Panc1 (cell line): ENCODE data around the gene SLC35G1. TPM values are rescaled to one million over a fixed set of nuclear protein-coding genes. Genes with fewer than 3 reads are reported as not detected.

Experiments used
- ATAC-seq: fragments of 200-7000 bp; cut with Tn5 transposase; 2 replicates; pipeline ENCODE4 v1.9.1; 2020; ENCODE audit warnings: mild to moderate bottlenecking, moderate library complexity
- BruUV-seq: library from RNA; stranded (reverse); fragments of 400-500 nt; replicated peaks from 2 replicates; lab custom pipeline; 2021; lab: Mats Ljungman, UMichigan
- CTCF ChIA-PET: fragments of 300-600 bp; sonication (Branson Sonifier 250); formaldehyde crosslinking; loops from one replicate; lab custom pipeline; 2022; ENCODE audit warnings: antibody characterized with exemption; lab: Charles Lee
- POLR2A ChIA-PET: fragments of 300-600 bp; sonication (Branson Sonifier 250); formaldehyde crosslinking; loops from one replicate; lab custom pipeline; 2022; ENCODE audit warnings: antibody characterized with exemption; lab: Charles Lee
- DNase-seq: peaks from one replicate; pipeline ENCODE4 v3.0.0-alpha.2; 2010; ENCODE audit warnings: low read depth, low spot score
- H3K27ac ChIP-seq: 2 replicates; pipeline ENCODE4 v1.5.1; 2011; ENCODE audit warnings: mild to moderate bottlenecking, low read length, inconsistent platforms
- H3K27me3 ChIP-seq: fragments of 200-500 bp; sonication (Bioruptor generic); 2 replicates; pipeline ENCODE4 v1.6.0; 2014; ENCODE audit warnings: low read length, inconsistent platforms; ENCODE audit not compliant: control insufficient read depth, insufficient read depth
- H3K36me3 ChIP-seq: fragments of 200-500 bp; sonication (Bioruptor generic); 2 replicates; pipeline ENCODE4 v1.5.1; 2014; ENCODE audit warnings: inconsistent platforms, mild to moderate bottlenecking, low read length, moderate library complexity; ENCODE audit not compliant: control insufficient read depth, insufficient read depth
- H3K4me1 ChIP-seq: 2 replicates; pipeline ENCODE4 v1.5.1; 2011; ENCODE audit warnings: inconsistent platforms, mild to moderate bottlenecking, low read length, moderate library complexity; ENCODE audit not compliant: control insufficient read depth, insufficient read depth
- H3K4me3 ChIP-seq, 2 experiments: 2 replicates each; pipeline ENCODE4 v1.5.1; 2011 to 2012; ENCODE audit warnings: low read depth in 2 of 2, low read length in 2 of 2, mild to moderate bottlenecking in 2 of 2, inconsistent platforms in 1 of 2, moderate library complexity in 1 of 2
- H3K9me3 ChIP-seq: fragments of 200-500 bp; sonication (Bioruptor generic); 2 replicates; pipeline ENCODE4 v1.5.1; 2014; ENCODE audit warnings: low read depth, mild to moderate bottlenecking, inconsistent platforms, low read length, moderate library complexity; ENCODE audit not compliant: control insufficient read depth, insufficient read depth
- CTCF ChIP-seq: fragments of 450-650 bp; IDR thresholded peaks from 2 replicates; pipeline ENCODE4 v1.5.1; 2017; ENCODE audit warnings: mild to moderate bottlenecking
- POLR2AphosphoS5 ChIP-seq: IDR thresholded peaks from 2 replicates; pipeline ENCODE4 v1.6.1; 2012; ENCODE audit warnings: mild to moderate bottlenecking, low read depth, low read length, moderate library complexity
- REST ChIP-seq, 2 experiments: IDR thresholded peaks; 2 replicates each; pipeline ENCODE4 v1.6.1; 2011 to 2012; ENCODE audit warnings: low read depth in 2 of 2, control low read depth in 1 of 2, low read length in 1 of 2, mild to moderate bottlenecking in 1 of 2, moderate library complexity in 1 of 2; ENCODE audit not compliant: insufficient read depth in 1 of 2
- SIN3A ChIP-seq: IDR thresholded peaks from 2 replicates; pipeline ENCODE4 v1.6.1; 2012; ENCODE audit warnings: low read depth, mild to moderate bottlenecking, low read length, moderate library complexity, borderline replicate concordance; ENCODE audit not compliant: insufficient read depth
- TCF7L2 ChIP-seq: IDR thresholded peaks from 2 replicates; pipeline ENCODE4 v1.6.1; 2011; ENCODE audit warnings: mild to moderate bottlenecking, low read depth, low read length, inconsistent platforms
- in situ Hi-C: cut with HindIII; loops from 2 replicates; pipeline ENCODE4 v1.10.0; 2016; ENCODE audit warnings: low sequenced_read_pairs, low pct_unique_long_range_greater_than_20kb
- intact Hi-C: fragments of 100-400 bp; cut with micrococcal nuclease; formaldehyde crosslinking; loops from one replicate; pipeline ENCODE4 v1.10.0; 2022; ENCODE audit not compliant: unreplicated experiment
- total RNA-seq: library from RNA; stranded (reverse); gene quantifications from one replicate; pipeline ENCODE4 v1.2.1, GENCODE V29; 2021; ENCODE audit not compliant: unreplicated experiment

SLC35G1 gene
- total RNA-seq, 1 experiment from 2014 or later = 13.6 TPM

DNA sequence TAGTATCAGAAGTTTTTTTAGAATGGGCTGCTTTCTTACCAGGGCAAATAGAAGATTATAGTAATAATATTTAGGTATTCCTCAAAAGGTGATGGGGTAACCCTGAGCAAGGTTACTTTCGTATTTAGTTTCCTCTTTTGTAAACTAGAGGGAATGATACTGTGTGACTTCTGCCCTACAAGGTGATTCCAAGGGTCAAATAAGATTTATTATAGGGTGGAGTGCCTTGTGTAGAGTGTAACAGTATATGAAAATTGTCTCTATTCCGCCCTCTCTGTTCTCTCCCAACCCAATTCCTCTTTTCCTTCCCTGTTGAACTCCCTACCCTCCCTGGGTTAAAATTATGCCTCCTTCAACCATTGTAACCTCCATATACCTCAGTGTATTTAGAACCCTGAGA is 5.3 kb downstream of the SLC35G1 start:
- BruUV-seq = no TSS peak
- Histone ChIP-seq H3K27me3 (no peaks in the 10 kb centered on the region), H3K9me3 (no peaks in the 10 kb centered on the region), H3K36me3 (0 out of 2 replicates have a peak, but pooled peaks cover 2% of the 10 kb centered on the region), H3K27ac (no peak overlapping the region), H3K4me3 (no peak overlapping the region), H3K4me1 (peaks cover 12% of the 10 kb centered on the region)
- in situ Hi-C loops (no loop called here), intact Hi-C loops (no loop called here)
- TF ChIP-seq CTCF (no peak), TCF7L2 (no peak), SIN3A (no peak), POLR2AphosphoS5 (no peak), REST (IDR thresholded peaks at IDR 0.05; ENCODE audit: insufficient read depth in 1 of 2, low read depth in 2 of 2, low read length in 1 of 2) (no peak)
- ATAC-seq = no peak
- CTCF ChIA-PET = no interaction called here
- no peak for DNase-seq
- POLR2A ChIA-PET = no interaction called here

DNA sequence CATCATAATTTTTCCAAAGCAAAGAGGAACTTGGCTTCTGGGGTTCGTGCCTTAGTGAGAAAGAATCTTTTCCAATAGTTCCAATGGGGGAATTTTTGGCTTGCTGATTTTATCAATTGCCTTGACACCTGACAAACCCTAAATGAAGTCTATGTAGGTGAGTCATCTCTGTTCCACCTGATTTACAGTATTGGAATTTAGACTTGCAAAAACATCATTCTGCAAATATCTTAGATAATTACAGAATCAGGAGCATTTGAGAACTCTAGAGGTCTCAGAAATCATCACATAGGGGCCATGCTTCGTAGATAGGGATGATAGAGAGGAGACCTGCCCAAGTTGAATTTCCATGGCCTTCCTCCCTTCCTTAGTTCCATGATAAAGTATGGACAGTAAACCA is 9.3 kb downstream of the SLC35G1 start:
- TF ChIP-seq POLR2AphosphoS5 (no peak), TCF7L2 (no peak), CTCF (no peak), SIN3A (no peak), REST (IDR thresholded peaks at IDR 0.05; ENCODE audit: insufficient read depth in 1 of 2, low read depth in 2 of 2, low read length in 1 of 2) (no peak)
- BruUV-seq = no TSS peak
- no peak overlapping the region for H3K4me3 ChIP-seq
- ATAC-seq (no peak), DNase-seq (no peak)
- no peaks in the 10 kb centered on the region for H3K4me1 ChIP-seq
- H3K27me3 ChIP-seq = no peaks in the 10 kb centered on the region
- no peaks in the 10 kb centered on the region for H3K36me3 ChIP-seq
- in situ Hi-C loops = no loop called here
- intact Hi-C loops = no loop called here
- no peak overlapping the region for H3K27ac ChIP-seq
- POLR2A ChIA-PET = no interaction called here
- H3K9me3 ChIP-seq = no peaks in the 10 kb centered on the region
- CTCF ChIA-PET = no interaction called here
